Measurements from ENCODE around the gene FAM180B. TPM values are rescaled to one million over a fixed set of nuclear protein-coding genes. Genes with fewer than 3 reads are reported as not detected.

The FAM180B gene
- total and polyA plus RNA-seq, 2 of the 13 experiments (the other 11 are each of a cell fraction or from before 2014, with no cell fraction given) = 0.40 to 1.0 TPM

GRCh38 chr11:47586098-47586855 lies at the start of gene FAM180B (continued):
- no peak for TF ChIP-seq ZNF407 (CRISPR knock-in tag; IDR thresholded peaks at IDR 0.05; ENCODE audit: not compliant biosample characterization)
- TF ChIP-seq BATF2 (CRISPR knock-in tag; IDR thresholded peaks at IDR 0.05) = no peak
- no peak for TF ChIP-seq CSRNP2 (CRISPR knock-in tag; conservative IDR thresholded peaks at IDR 0.05; ENCODE audit: low read depth)
